GM23248 (cell line): Measurements from ENCODE around the gene TEAD3. TPM values are rescaled to one million over a fixed set of nuclear protein-coding genes. Genes with fewer than 3 reads are reported as not detected.
A peak's percentile ranks its signal among the peaks of the same experiment; 100 is the strongest.

Experiments
- DNase-seq: peaks from one replicate; pipeline ENCODE4 v3.0.0-alpha.2; 2015
- H2AFZ ChIP-seq: fragments of 200-600 bp; sonication (generic); 2 replicates; pipeline ENCODE4 v1.6.1; 2016; ENCODE audit warnings: antibody characterized with exemption
- H3F3A ChIP-seq: fragments of 200-600 bp; sonication (generic); 2 replicates; pipeline ENCODE4 v1.6.1; 2016; ENCODE audit warnings: mild to moderate bottlenecking, antibody characterized with exemption, mixed run types; ENCODE audit not compliant: insufficient read depth
- H3K27ac ChIP-seq: fragments of 200-600 bp; sonication (generic); 2 replicates; pipeline ENCODE4 v1.5.1; 2016; ENCODE audit warnings: mild to moderate bottlenecking
- H3K27me3 ChIP-seq: fragments of 200-600 bp; sonication (generic); replicated peaks from 2 replicates; pipeline ENCODE4 v1.6.1; 2016; ENCODE audit warnings: mild to moderate bottlenecking; ENCODE audit not compliant: insufficient read depth
- H3K36me3 ChIP-seq: fragments of 200-600 bp; sonication (generic); 2 replicates; pipeline ENCODE4 v1.6.1; 2016; ENCODE audit warnings: low read depth, mild to moderate bottlenecking
- H3K4me1 ChIP-seq: fragments of 200-600 bp; sonication (generic); 2 replicates; pipeline ENCODE4 v1.6.1; 2016; ENCODE audit warnings: mild to moderate bottlenecking; ENCODE audit not compliant: insufficient read depth
- H3K4me2 ChIP-seq: fragments of 200-600 bp; sonication (generic); one replicate; pipeline ENCODE4 v1.6.1; 2016; ENCODE audit warnings: mild to moderate bottlenecking; ENCODE audit not compliant: unreplicated experiment
- H3K4me3 ChIP-seq: fragments of 200-600 bp; sonication (generic); 2 replicates; pipeline ENCODE4 v1.5.1; 2016; ENCODE audit warnings: mild to moderate bottlenecking
- H3K79me2 ChIP-seq: fragments of 200-600 bp; sonication (generic); 2 replicates; pipeline ENCODE4 v1.6.1; 2016; ENCODE audit warnings: mild to moderate bottlenecking; ENCODE audit not compliant: insufficient read depth
- H3K9ac ChIP-seq: fragments of 200-600 bp; sonication (generic); 2 replicates; pipeline ENCODE4 v1.6.1; 2016; ENCODE audit warnings: mild to moderate bottlenecking
- H3K9me2 ChIP-seq: fragments of 200-600 bp; sonication (generic); 2 replicates; pipeline ENCODE4 v1.6.1; 2016; ENCODE audit warnings: mixed run types, mild to moderate bottlenecking, moderate library complexity; ENCODE audit not compliant: insufficient read depth
- H3K9me3 ChIP-seq: fragments of 200-600 bp; sonication (generic); one replicate; pipeline ENCODE4 v1.6.1; 2017; ENCODE audit warnings: low read depth
- H4K20me1 ChIP-seq: fragments of 200-600 bp; sonication (generic); 2 replicates; pipeline ENCODE4 v1.6.0; 2016; ENCODE audit not compliant: insufficient read depth
- EZH2 ChIP-seq: fragments of 200-600 bp; sonication (generic); IDR thresholded peaks from 2 replicates; pipeline ENCODE4 v1.6.1; 2018; ENCODE audit warnings: antibody characterized with exemption, mild to moderate bottlenecking; ENCODE audit not compliant: insufficient read depth, poor library complexity, severe bottlenecking
- EZH2phosphoT487 ChIP-seq: fragments of 200-600 bp; sonication (generic); IDR thresholded peaks from 2 replicates; pipeline ENCODE4 v1.6.1; 2018; ENCODE audit warnings: antibody characterized with exemption, moderate library complexity, mild to moderate bottlenecking, low read depth; ENCODE audit not compliant: insufficient read depth
- WGBS, 2 experiments: methylation state at CpG; one replicate each; pipeline ENCODE4 v1.1.6; 2015 to 2017; ENCODE audit warnings: low lambda C conversion rate in 2 of 2, low coverage in 1 of 2; ENCODE audit errors: missing lambda C conversion rate in 2 of 2; 5-methylcytosine and 5-hydroxymethylcytosine counted together
- in situ Hi-C: fragments of 300-500 bp; cut with MboI; formaldehyde crosslinking; loops from 2 replicates; pipeline ENCODE4 v1.15.0; 2020
- polyA plus RNA-seq: library from polyadenylated mRNA; unstranded; fragments of >200 nt; fragmentation: Nextera tagmentation; extraction: Ambion mirVana; gene quantifications from 2 replicates; pipeline ENCODE4 v1.2.1, GENCODE V29; 2016
- total RNA-seq: library from RNA; depleted of rRNA; stranded (reverse); fragments of >200 nt; shearing (Covaris generic); gene quantifications from 2 replicates; pipeline ENCODE4 v1.2.3, GENCODE V29; 2014

The TEAD3 gene
- total and polyA plus RNA-seq, 2 experiments from 2014 or later: 6.9 to 10.5 TPM

DNA sequence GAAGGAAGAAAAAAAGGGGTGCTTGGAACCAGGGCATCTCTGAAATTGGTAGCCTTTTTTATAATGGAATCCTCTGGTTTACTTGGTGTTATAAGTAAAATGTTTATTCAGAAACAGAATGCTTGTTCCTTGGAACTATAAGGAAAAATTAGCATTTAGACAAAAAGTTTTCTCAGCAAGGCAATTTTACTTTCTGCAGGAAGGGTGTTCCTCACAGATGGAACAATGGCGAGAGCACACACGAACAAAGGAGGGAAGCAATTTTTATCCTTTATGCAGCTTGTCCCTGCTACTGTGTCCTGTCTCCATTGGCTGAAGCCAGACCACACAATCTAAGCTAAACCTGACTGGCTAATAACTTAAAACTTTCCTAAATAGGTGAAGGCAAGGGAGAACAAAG, 67.4 kb downstream of the TEAD3 start:
- no peaks in the 10 kb centered on the region for H4K20me1 ChIP-seq
- no peak overlapping the region for H3K4me3 ChIP-seq
- 96 to 100% methylated on average over 2 of the region's 2 CpGs for WGBS, 2 experiments
- H3K27ac ChIP-seq: no peak overlapping the region
- no peak overlapping the region for H3K4me2 ChIP-seq
- H3K9me3 ChIP-seq: no peaks in the 10 kb centered on the region
- no peaks in the 10 kb centered on the region for H3K27me3 ChIP-seq
- no peak overlapping the region for H2AFZ ChIP-seq
- no peaks in the 10 kb centered on the region for H3K9me2 ChIP-seq
- no peak for DNase-seq
- H3K79me2 ChIP-seq: no peaks in the 10 kb centered on the region; the same call in 1 of the 2 replicates
- TF ChIP-seq EZH2 (no peak), EZH2phosphoT487 (no peak)
- in situ Hi-C loops: no loop called here
- peaks cover 42% of the 10 kb centered on the region for H3K4me1 ChIP-seq
- H3F3A ChIP-seq: peaks cover 14% of the 10 kb centered on the region
- H3K36me3 ChIP-seq: peaks cover 7% of the 10 kb centered on the region
- no peak overlapping the region for H3K9ac ChIP-seq

DNA sequence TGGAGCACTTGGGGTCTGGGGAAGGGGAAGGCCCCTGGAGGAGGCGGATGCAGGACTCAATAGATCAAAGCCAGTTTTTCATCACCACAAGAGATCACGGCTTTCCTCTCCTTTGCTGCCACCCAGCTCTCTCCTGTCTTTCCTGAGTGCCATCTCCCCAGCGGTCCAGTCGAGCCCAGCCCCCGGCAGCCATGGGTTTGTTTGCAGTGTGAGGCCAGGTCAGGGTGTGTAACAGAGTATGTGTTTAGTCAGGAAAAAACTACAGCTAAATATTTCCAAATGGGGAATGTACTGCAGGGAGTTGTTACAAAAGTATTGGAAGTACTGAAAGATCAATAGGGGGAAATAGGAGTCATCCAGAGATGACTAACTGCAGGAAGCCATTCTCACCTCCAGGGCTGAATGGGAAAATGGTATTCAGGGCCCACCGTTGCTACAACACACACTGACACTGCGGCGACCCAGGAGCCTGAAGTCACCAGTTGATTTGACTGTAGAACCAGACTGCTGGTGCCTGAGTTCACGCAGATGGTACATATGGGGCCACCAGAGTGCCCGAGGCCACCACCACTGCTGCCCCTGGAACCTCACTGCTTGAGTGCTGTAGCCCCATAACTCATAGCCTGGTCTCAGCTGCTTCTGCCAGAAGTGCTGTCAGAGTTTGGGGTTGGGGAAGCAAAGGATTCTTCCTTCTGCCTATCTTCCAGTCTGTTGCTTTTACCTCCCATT, 68.3 kb downstream of the TEAD3 start:
- no peaks in the 10 kb centered on the region; the same call in 1 of the 2 replicates for H3K79me2 ChIP-seq
- in situ Hi-C loops: no loop called here
- no peaks in the 10 kb centered on the region for H3K27me3 ChIP-seq
- WGBS, 2 experiments: 83 to 85% methylated on average over 10 of the region's 10 CpGs
- no peaks in the 10 kb centered on the region for H3K9me3 ChIP-seq
- peak overlapping the region; percentile 75 for H3K27ac ChIP-seq
- 0 out of 2 replicates have a peak overlapping the region, but pooled peaks have one; percentile 5 for H2AFZ ChIP-seq
- H4K20me1 ChIP-seq: no peaks in the 10 kb centered on the region
- no peak overlapping the region for H3K4me3 ChIP-seq
- H3K9me2 ChIP-seq: no peaks in the 10 kb centered on the region
- H3K4me2 ChIP-seq: peak overlapping the region; percentile 51
- H3K36me3 ChIP-seq: peaks cover 11% of the 10 kb centered on the region
- DNase-seq: peak; percentile 19
- H3F3A ChIP-seq: peaks cover 14% of the 10 kb centered on the region
- peak overlapping the region; percentile 22; the same call in 1 of the 2 replicates for H3K9ac ChIP-seq
- peaks cover 42% of the 10 kb centered on the region for H3K4me1 ChIP-seq
- no peak for TF ChIP-seq EZH2phosphoT487
- no peak for TF ChIP-seq EZH2

- Histone ChIP-seq H3K79me2 (no peaks in the 10 kb centered on the region; the same call in 1 of the 2 replicates), H3K27ac (peak overlapping the region; percentile 75), H3K4me1 (peaks cover 42% of the 10 kb centered on the region), H2AFZ (0 out of 2 replicates have a peak overlapping the region, but pooled peaks have one; percentile 5), H3F3A (peaks cover 14% of the 10 kb centered on the region), H3K9me3 (no peaks in the 10 kb centered on the region), H3K9me2 (no peaks in the 10 kb centered on the region), H3K27me3 (no peaks in the 10 kb centered on the region), H3K9ac (peak overlapping the region; percentile 55), H4K20me1 (no peaks in the 10 kb centered on the region), H3K4me3 (no peak overlapping the region), H3K4me2 (peak overlapping the region; percentile 51), H3K36me3 (peaks cover 11% of the 10 kb centered on the region)
- peak; percentile 88 for DNase-seq
- TF ChIP-seq EZH2 (no peak), EZH2phosphoT487 (no peak)
- WGBS, 2 experiments: 9 to 21% methylated on average over 3 to 9 of the region's 9 CpGs
- in situ Hi-C loops: no loop called here
These were observed 69.0 kb downstream of the TEAD3 start for GRCh38 chr6:35427851-35428321.

DNA sequence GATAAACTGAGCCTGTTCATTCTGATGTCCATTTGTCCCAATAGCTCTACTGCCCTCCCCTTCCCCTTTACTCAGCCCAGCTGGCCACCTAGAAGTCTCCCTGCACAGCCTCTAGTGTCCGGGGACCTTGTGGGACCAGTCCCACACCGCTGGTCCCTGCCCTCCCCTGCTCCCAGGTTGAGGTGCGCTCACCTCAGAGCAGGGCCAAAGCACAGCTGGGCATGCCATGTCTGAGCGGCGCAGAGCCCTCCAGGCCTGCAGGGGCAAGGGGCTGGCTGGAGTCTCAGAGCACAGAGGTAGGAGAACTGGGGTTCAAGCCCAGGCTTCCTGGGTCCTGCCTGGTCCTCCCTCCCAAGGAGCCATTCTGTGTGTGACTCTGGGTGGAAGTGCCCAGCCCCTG, 69.4 kb downstream of the TEAD3 start:
- Histone ChIP-seq H3K36me3 (peaks cover 11% of the 10 kb centered on the region), H3K9ac (peak overlapping the region; percentile 55), H3F3A (peaks cover 14% of the 10 kb centered on the region), H3K4me2 (peak overlapping the region; percentile 46), H3K27ac (peak overlapping the region; percentile 75), H2AFZ (no peak overlapping the region), H3K9me3 (no peaks in the 10 kb centered on the region), H3K4me3 (no peak overlapping the region), H3K27me3 (no peaks in the 10 kb centered on the region), H4K20me1 (no peaks in the 10 kb centered on the region), H3K9me2 (no peaks in the 10 kb centered on the region), H3K79me2 (no peaks in the 10 kb centered on the region; the same call in 1 of the 2 replicates), H3K4me1 (peaks cover 42% of the 10 kb centered on the region)
- DNase-seq: no peak
- TF ChIP-seq EZH2: no peak
- no peak for TF ChIP-seq EZH2phosphoT487
- in situ Hi-C loops: no loop called here
- WGBS, 2 experiments: 94 to 98% methylated on average over 5 of the region's 5 CpGs
